HEK293 (cell line): ENCODE results near the gene DBN1.

Source experiments
- BCL11A ChIP-seq: fragments of 450-650 bp; formaldehyde crosslinking; IDR thresholded peaks from 2 replicates; pipeline ENCODE4 v1.5.1; 2016; ENCODE audit warnings: low read depth, missing biosample characterization, missing genetic modification characterization
- GLI4 ChIP-seq: fragments of 450-650 bp; formaldehyde crosslinking; IDR thresholded peaks from 2 replicates; pipeline ENCODE4 v1.5.1; 2016; ENCODE audit warnings: missing biosample characterization, missing genetic modification characterization
- HOXD13 ChIP-seq: sonication (generic); formaldehyde crosslinking; IDR thresholded peaks from 2 replicates; pipeline ENCODE4 v1.8.0; 2022; ENCODE audit warnings: missing genetic modification reagents, borderline replicate concordance
- ZNF16 ChIP-seq: fragments of 450-650 bp; formaldehyde crosslinking; IDR thresholded peaks from 2 replicates; pipeline ENCODE4 v1.5.1; 2016; ENCODE audit warnings: low read depth, missing biosample characterization, missing genetic modification characterization
- ZNF23 ChIP-seq: fragments of 450-650 bp; formaldehyde crosslinking; IDR thresholded peaks from 2 replicates; pipeline ENCODE4 v1.5.1; 2016; ENCODE audit warnings: missing biosample characterization, missing genetic modification characterization, borderline replicate concordance
- ZNF558 ChIP-seq: fragments of 450-650 bp; formaldehyde crosslinking; IDR thresholded peaks from 2 replicates; pipeline ENCODE4 v1.5.1; 2016; ENCODE audit warnings: missing biosample characterization, missing genetic modification characterization
- TF ChIP-seq, protein P1 (sequence below): fragments of 450-650 bp; formaldehyde crosslinking; IDR thresholded peaks from 2 replicates; pipeline ENCODE4 v1.5.1; 2016; ENCODE audit warnings: missing biosample characterization, missing genetic modification characterization
- TF ChIP-seq, protein P2 (sequence below): fragments of 450-650 bp; formaldehyde crosslinking; IDR thresholded peaks from 2 replicates; pipeline ENCODE4 v1.5.1; 2016; ENCODE audit warnings: missing biosample characterization, missing genetic modification characterization
- TF ChIP-seq, protein P3 (sequence below): sonication (generic); formaldehyde crosslinking; IDR thresholded peaks from 2 replicates; pipeline ENCODE4 v1.8.1; 2022; ENCODE audit warnings: mild to moderate bottlenecking, moderate library complexity, missing genetic modification reagents
- TF ChIP-seq, protein P4 (sequence below): fragments of 450-650 bp; formaldehyde crosslinking; IDR thresholded peaks from 2 replicates; pipeline ENCODE4 v1.5.1; 2016; ENCODE audit warnings: missing biosample characterization, missing genetic modification characterization

DNA sequence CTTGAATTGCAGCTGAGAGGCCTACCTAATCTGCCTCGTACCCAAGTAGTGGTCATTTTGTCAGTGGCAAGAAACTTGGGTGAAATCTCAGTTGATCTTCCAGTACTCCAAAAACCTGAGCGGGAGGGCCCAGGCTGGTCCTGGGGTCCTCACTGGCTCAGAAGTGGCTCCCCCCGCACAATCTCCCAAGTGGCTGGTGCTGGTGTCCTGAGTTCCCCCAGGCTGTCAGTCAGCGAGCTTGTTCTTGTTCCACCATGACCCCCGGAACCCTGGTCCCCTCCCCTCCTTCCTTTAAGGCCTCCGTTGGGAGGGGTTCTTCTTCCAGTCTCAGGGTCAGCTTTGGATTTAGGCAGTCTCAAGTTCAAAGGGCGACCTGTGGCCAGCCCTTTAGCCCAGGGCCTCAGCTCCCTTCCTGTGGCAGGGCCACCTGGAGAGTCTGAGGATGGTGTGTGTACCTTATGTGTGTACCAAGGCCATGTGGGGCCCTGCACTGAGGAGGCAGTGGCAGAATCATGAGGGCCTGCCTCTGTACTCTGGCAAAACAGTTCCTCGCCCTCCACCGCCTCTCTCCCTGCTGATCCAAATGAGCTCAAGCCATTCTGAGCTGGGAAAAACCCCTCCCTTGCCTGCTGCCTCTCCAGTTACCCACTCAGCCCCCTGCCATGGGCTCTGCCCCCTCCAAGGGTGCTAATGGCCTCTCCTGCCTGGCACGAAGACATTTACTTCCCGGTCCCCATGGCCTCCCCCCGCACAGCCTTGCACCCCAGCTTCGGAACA lies 4.5 kb upstream of the DBN1 start:
- TF ChIP-seq ZNF558 = no peak
- TF ChIP-seq ZNF16 (tag by site-specific recombination) = no peak
- TF ChIP-seq, protein P1, sequence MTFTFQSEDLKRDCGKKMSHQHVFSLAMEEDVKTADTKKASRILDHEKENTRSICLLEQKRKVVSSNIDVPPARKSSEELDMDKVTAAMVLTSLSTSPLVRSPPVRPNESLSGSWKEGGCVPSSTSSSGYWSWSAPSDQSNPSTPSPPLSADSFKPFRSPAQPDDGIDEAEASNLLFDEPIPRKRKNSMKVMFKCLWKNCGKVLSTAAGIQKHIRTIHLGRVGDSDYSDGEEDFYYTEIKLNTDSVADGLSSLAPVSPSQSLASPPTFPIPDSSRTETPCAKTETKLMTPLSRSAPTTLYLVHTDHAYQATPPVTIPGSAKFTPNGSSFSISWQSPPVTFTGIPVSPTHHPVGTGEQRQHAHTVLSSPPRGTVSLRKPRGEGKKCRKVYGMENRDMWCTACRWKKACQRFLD = no peak
- TF ChIP-seq, protein P2, sequence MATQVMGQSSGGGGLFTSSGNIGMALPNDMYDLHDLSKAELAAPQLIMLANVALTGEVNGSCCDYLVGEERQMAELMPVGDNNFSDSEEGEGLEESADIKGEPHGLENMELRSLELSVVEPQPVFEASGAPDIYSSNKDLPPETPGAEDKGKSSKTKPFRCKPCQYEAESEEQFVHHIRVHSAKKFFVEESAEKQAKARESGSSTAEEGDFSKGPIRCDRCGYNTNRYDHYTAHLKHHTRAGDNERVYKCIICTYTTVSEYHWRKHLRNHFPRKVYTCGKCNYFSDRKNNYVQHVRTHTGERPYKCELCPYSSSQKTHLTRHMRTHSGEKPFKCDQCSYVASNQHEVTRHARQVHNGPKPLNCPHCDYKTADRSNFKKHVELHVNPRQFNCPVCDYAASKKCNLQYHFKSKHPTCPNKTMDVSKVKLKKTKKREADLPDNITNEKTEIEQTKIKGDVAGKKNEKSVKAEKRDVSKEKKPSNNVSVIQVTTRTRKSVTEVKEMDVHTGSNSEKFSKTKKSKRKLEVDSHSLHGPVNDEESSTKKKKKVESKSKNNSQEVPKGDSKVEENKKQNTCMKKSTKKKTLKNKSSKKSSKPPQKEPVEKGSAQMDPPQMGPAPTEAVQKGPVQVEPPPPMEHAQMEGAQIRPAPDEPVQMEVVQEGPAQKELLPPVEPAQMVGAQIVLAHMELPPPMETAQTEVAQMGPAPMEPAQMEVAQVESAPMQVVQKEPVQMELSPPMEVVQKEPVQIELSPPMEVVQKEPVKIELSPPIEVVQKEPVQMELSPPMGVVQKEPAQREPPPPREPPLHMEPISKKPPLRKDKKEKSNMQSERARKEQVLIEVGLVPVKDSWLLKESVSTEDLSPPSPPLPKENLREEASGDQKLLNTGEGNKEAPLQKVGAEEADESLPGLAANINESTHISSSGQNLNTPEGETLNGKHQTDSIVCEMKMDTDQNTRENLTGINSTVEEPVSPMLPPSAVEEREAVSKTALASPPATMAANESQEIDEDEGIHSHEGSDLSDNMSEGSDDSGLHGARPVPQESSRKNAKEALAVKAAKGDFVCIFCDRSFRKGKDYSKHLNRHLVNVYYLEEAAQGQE (tag by site-specific recombination) = no peak
- TF ChIP-seq, protein P3, sequence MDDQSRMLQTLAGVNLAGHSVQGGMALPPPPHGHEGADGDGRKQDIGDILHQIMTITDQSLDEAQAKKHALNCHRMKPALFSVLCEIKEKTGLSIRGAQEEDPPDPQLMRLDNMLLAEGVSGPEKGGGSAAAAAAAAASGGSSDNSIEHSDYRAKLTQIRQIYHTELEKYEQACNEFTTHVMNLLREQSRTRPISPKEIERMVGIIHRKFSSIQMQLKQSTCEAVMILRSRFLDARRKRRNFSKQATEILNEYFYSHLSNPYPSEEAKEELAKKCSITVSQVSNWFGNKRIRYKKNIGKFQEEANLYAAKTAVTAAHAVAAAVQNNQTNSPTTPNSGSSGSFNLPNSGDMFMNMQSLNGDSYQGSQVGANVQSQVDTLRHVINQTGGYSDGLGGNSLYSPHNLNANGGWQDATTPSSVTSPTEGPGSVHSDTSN = no peak
- TF ChIP-seq, protein P4, sequence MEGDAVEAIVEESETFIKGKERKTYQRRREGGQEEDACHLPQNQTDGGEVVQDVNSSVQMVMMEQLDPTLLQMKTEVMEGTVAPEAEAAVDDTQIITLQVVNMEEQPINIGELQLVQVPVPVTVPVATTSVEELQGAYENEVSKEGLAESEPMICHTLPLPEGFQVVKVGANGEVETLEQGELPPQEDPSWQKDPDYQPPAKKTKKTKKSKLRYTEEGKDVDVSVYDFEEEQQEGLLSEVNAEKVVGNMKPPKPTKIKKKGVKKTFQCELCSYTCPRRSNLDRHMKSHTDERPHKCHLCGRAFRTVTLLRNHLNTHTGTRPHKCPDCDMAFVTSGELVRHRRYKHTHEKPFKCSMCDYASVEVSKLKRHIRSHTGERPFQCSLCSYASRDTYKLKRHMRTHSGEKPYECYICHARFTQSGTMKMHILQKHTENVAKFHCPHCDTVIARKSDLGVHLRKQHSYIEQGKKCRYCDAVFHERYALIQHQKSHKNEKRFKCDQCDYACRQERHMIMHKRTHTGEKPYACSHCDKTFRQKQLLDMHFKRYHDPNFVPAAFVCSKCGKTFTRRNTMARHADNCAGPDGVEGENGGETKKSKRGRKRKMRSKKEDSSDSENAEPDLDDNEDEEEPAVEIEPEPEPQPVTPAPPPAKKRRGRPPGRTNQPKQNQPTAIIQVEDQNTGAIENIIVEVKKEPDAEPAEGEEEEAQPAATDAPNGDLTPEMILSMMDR (tag by site-specific recombination) = no peak
- TF ChIP-seq BCL11A (tag by site-specific recombination) = no peak
- TF ChIP-seq HOXD13 (CRISPR knock-in tag) = no peak
- TF ChIP-seq ZNF23 (tag by site-specific recombination) = no peak
- no peak for TF ChIP-seq GLI4 (tag by site-specific recombination)
